Measurements from ENCODE around the gene ARHGEF26.

ARHGEF26 gene

DNA sequence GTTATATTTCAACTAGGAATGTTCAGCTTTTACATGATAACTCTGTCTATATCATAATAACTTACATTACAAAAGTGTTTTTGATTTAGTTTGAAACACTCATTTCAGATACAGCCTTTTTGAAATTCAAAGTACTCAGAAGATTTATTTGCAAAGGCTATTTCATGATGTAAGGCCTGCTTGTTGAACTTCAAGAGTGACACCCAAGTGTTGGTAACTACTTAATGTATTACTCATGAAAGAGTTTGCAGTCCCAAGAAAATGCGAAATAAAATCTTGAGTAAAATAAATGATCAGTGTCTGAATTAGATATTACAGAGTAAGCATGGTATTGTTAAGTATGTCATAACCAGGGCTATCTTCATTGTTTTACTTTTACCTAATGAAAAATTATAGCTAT is 35.3 kb downstream of the ARHGEF26 start:
- no peak overlapping the region for H3K4me3 ChIP-seq (ENCODE audit: low read depth, low read length)
- no peak overlapping the region for H3K9ac ChIP-seq (ENCODE audit: low read length)
- no peaks in the 10 kb centered on the region for H3K9me3 ChIP-seq (ENCODE audit: control insufficient read depth, insufficient read depth, low read depth, low read length)
- H3K27me3 ChIP-seq (ENCODE audit: control insufficient read depth, insufficient read depth, low read length), result no peaks in the 10 kb centered on the region
- no peak overlapping the region for H3K27ac ChIP-seq (ENCODE audit: low read depth, low read length)
- H3K4me1 ChIP-seq (ENCODE audit: control insufficient read depth, insufficient read depth, low read length), result peaks cover 6% of the 10 kb centered on the region
- H3K36me3 ChIP-seq (ENCODE audit: control insufficient read depth, insufficient read depth, low read length), result no peaks in the 10 kb centered on the region; the same call in 1 of the 2 replicates

DNA sequence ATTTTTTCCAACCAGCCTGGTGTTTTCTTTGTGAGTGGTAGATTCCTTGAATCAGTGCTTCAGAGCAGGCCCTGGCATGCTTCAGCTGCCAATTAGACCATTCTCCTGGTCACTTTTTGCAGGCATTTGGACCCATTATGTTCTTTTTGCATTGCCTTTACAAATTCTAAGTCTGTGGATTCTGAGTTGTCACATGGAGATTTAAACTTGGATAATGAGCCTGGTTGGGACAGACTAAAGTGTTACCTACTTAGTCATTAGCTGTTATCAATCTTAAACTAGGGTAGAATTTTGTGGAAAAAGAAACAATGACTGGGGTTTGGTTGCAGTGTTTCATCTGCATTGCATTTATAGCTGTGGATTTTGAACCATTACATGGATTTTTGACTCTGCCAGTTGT is 40.6 kb downstream of the ARHGEF26 start:
- no peak overlapping the region for H3K4me3 ChIP-seq (ENCODE audit: low read depth, low read length)
- no peaks in the 10 kb centered on the region for H3K9me3 ChIP-seq (ENCODE audit: control insufficient read depth, insufficient read depth, low read depth, low read length)
- H3K4me1 ChIP-seq (ENCODE audit: control insufficient read depth, insufficient read depth, low read length), result peaks cover 12% of the 10 kb centered on the region
- H3K27ac ChIP-seq (ENCODE audit: low read depth, low read length), result no peak overlapping the region
- no peaks in the 10 kb centered on the region for H3K27me3 ChIP-seq (ENCODE audit: control insufficient read depth, insufficient read depth, low read length)
- H3K9ac ChIP-seq (ENCODE audit: low read length), result no peak overlapping the region
- no peaks in the 10 kb centered on the region for H3K36me3 ChIP-seq (ENCODE audit: control insufficient read depth, insufficient read depth, low read length)

DNA sequence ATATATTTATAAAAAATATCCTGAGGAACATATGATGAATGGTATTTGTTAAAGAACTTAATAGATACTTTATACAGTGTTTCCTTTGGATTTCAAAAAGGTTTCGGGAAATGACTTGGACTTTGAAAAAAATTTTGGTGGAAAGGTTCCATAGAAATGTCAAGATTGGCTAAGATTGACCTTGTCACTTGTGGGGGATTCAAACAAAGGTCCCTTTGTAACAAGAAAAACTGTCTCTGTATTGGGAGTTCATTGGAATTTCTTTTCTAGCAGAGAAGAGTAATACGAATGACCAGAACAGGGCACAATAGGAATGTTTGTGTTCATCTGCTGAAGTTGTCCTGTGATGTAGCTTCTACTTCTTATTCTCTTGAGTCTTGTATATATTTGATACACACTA is 43.2 kb downstream of the ARHGEF26 start:
- Histone ChIP-seq H3K27me3 (ENCODE audit: control insufficient read depth, insufficient read depth, low read length) (no peaks in the 10 kb centered on the region), H3K4me1 (ENCODE audit: control insufficient read depth, insufficient read depth, low read length) (peaks cover 6% of the 10 kb centered on the region; the same call in 1 of the 2 replicates), H3K27ac (ENCODE audit: low read depth, low read length) (no peak overlapping the region), H3K36me3 (ENCODE audit: control insufficient read depth, insufficient read depth, low read length) (no peaks in the 10 kb centered on the region), H3K9me3 (ENCODE audit: control insufficient read depth, insufficient read depth, low read depth, low read length) (no peaks in the 10 kb centered on the region), H3K4me3 (ENCODE audit: low read depth, low read length) (no peak overlapping the region), H3K9ac (ENCODE audit: low read length) (no peak overlapping the region)

DNA sequence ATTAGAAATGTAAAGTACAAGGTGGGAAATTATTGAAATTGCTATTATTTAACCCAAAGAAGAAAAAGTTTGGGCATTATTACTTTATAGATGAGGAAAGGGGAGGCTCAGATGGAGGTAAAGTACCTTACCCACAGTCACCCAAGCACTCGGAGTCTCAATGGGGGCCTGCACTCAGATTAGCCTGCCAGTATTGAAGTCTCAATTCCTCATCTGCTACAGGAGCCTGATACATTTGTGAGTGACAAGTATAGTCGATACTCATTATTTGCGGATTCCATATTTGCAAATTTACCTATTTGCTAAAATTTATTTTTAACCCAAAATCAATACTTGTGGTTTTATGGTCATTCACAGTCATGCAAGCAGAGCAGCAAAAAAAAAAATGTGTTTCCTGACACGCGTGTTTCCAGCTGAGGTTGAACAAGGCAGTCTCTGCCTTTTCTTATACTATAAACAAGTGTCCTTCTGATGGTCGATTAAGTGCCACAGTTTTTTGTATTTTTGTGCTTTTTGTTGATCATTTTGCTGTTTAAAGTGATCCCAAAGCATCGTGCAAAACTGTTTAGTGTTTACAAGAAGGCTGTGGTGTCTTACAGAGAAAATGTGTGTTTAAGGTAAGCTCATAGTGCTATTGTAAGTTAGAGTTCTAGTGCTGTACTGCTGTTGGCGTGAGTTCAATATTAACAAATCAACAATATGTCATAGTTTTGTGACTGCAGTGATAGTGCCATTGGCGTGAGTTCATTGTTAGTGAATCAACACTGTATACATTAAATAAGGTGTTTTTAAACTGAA is 48.0 kb downstream of the ARHGEF26 start:
- Histone ChIP-seq H3K4me3 (ENCODE audit: low read depth, low read length) (no peak overlapping the region), H3K27ac (ENCODE audit: low read depth, low read length) (no peak overlapping the region), H3K4me1 (ENCODE audit: control insufficient read depth, insufficient read depth, low read length) (no peaks in the 10 kb centered on the region), H3K36me3 (ENCODE audit: control insufficient read depth, insufficient read depth, low read length) (no peaks in the 10 kb centered on the region), H3K9ac (ENCODE audit: low read length) (no peak overlapping the region), H3K9me3 (ENCODE audit: control insufficient read depth, insufficient read depth, low read depth, low read length) (no peaks in the 10 kb centered on the region), H3K27me3 (ENCODE audit: control insufficient read depth, insufficient read depth, low read length) (no peaks in the 10 kb centered on the region)

DNA sequence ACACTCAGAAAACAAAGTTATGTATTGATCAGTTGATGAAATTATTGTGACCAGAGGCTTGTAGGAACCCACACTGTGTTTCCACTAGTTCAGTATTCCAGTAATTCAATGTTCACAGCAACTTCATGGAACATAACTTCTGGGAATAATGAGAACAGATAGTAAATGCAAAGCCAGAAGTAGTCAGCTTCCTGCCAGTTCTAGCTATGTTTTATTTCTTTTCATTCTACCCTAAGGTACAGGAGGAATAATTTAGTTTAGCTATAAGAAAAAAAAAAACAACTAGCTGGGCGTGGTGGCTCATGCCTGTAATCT is 48.6 kb downstream of the ARHGEF26 start:
- H3K36me3 ChIP-seq (ENCODE audit: control insufficient read depth, insufficient read depth, low read length), result no peaks in the 10 kb centered on the region
- no peaks in the 10 kb centered on the region; the same call in 1 of the 2 replicates for H3K4me1 ChIP-seq (ENCODE audit: control insufficient read depth, insufficient read depth, low read length)
- H3K27ac ChIP-seq (ENCODE audit: low read depth, low read length), result no peak overlapping the region
- H3K27me3 ChIP-seq (ENCODE audit: control insufficient read depth, insufficient read depth, low read length), result no peaks in the 10 kb centered on the region
- no peaks in the 10 kb centered on the region for H3K9me3 ChIP-seq (ENCODE audit: control insufficient read depth, insufficient read depth, low read depth, low read length)
- no peak overlapping the region for H3K4me3 ChIP-seq (ENCODE audit: low read depth, low read length)
- no peak overlapping the region for H3K9ac ChIP-seq (ENCODE audit: low read length)

DNA sequence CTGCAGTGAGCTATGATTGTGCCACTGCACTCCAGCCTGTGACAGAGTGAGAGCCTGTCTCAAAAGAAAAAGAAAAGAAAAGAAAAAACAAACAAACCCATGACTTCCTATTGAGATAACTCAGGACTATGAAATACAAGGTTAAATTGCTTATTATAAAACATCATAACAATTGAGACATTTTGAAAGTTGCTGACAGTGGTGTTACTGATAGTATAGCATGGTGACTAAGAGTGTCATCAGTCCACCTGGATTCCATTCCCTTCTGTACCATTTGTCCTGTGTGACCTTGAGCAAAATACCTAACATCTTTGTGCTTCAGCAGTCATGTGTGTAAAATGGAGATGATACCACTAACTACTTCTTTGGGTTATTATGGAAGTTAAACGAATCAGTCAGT is 49.1 kb downstream of the ARHGEF26 start:
- Histone ChIP-seq H3K9ac (ENCODE audit: low read length) (no peak overlapping the region), H3K27me3 (ENCODE audit: control insufficient read depth, insufficient read depth, low read length) (no peaks in the 10 kb centered on the region), H3K36me3 (ENCODE audit: control insufficient read depth, insufficient read depth, low read length) (no peaks in the 10 kb centered on the region), H3K9me3 (ENCODE audit: control insufficient read depth, insufficient read depth, low read depth, low read length) (no peaks in the 10 kb centered on the region), H3K4me3 (ENCODE audit: low read depth, low read length) (no peak overlapping the region), H3K4me1 (ENCODE audit: control insufficient read depth, insufficient read depth, low read length) (peaks cover 5% of the 10 kb centered on the region; the same call in 1 of the 2 replicates), H3K27ac (ENCODE audit: low read depth, low read length) (no peak overlapping the region)

DNA sequence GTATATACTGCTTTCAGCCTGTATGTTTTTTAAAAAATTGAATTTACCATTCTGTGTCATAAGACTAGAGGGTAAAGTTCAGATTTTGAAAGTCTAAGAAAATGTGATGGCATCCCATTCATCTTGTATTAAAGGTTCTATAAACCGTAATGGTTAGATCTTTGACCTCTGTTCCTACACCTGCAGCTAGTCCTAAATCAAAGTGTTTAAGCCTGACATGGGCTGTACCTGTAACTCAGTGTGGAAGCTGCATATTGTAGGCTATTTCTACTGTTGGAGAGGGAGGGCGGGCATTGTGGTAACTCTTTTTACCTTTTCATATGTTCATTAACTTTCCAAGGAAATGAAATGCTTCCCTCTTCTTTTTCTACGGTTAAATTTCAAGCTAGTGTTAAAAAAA is 53.9 kb downstream of the ARHGEF26 start:
- Histone ChIP-seq H3K4me1 (ENCODE audit: control insufficient read depth, insufficient read depth, low read length) (peaks cover 6% of the 10 kb centered on the region; the same call in 1 of the 2 replicates), H3K9ac (ENCODE audit: low read length) (no peak overlapping the region), H3K27ac (ENCODE audit: low read depth, low read length) (no peak overlapping the region), H3K9me3 (ENCODE audit: control insufficient read depth, insufficient read depth, low read depth, low read length) (no peaks in the 10 kb centered on the region), H3K4me3 (ENCODE audit: low read depth, low read length) (no peak overlapping the region), H3K36me3 (ENCODE audit: control insufficient read depth, insufficient read depth, low read length) (no peaks in the 10 kb centered on the region), H3K27me3 (ENCODE audit: control insufficient read depth, insufficient read depth, low read length) (no peaks in the 10 kb centered on the region)

DNA sequence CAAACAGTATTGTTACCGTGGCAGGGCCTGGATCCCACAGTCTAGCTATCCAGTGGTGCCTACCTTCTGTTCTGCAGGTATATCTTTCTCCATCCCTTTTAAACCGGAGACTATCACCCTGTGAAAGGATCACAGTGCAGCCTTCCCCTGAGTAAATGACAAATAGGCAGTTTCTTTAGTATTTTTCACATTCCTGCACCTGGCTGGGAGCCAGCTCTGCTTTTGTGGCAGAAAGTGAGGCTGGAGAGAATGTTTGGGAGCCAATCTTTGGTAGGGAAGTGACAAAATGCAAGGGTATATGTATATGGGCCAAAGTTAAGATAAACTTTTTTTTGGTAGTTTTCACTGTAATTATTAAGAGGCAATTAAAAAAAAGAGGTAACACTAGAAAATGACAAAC is 54.8 kb downstream of the ARHGEF26 start:
- no peak overlapping the region for H3K4me3 ChIP-seq (ENCODE audit: low read depth, low read length)
- no peaks in the 10 kb centered on the region for H3K36me3 ChIP-seq (ENCODE audit: control insufficient read depth, insufficient read depth, low read length)
- no peak overlapping the region for H3K9ac ChIP-seq (ENCODE audit: low read length)
- H3K27ac ChIP-seq (ENCODE audit: low read depth, low read length), result no peak overlapping the region
- H3K9me3 ChIP-seq (ENCODE audit: control insufficient read depth, insufficient read depth, low read depth, low read length), result no peaks in the 10 kb centered on the region
- peaks cover 6% of the 10 kb centered on the region; the same call in 1 of the 2 replicates for H3K4me1 ChIP-seq (ENCODE audit: control insufficient read depth, insufficient read depth, low read length)
- no peaks in the 10 kb centered on the region for H3K27me3 ChIP-seq (ENCODE audit: control insufficient read depth, insufficient read depth, low read length)

DNA sequence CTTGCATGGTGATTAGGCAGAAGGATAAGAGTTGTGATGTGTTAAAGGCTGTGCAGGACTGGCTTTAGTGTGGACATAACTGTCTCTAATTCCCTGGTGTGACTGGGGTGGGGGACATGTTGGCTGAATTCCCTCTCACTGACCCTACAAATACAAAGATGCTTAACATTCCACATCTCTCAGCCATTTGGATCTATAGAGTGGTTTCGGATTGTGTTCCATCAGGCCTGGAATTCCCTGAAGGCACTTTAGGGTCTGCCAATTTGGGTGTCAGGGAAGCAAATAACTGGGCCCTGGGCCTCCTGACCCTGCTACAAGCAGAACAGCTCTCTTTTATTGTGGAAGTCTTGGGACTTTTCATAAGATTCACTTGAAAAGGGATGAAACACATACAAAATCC is 56.2 kb downstream of the ARHGEF26 start:
- Histone ChIP-seq H3K27ac (ENCODE audit: low read depth, low read length) (no peak overlapping the region), H3K9ac (ENCODE audit: low read length) (no peak overlapping the region), H3K4me3 (ENCODE audit: low read depth, low read length) (no peak overlapping the region), H3K4me1 (ENCODE audit: control insufficient read depth, insufficient read depth, low read length) (peaks cover 8% of the 10 kb centered on the region; the same call in 1 of the 2 replicates), H3K27me3 (ENCODE audit: control insufficient read depth, insufficient read depth, low read length) (no peaks in the 10 kb centered on the region), H3K9me3 (ENCODE audit: control insufficient read depth, insufficient read depth, low read depth, low read length) (no peaks in the 10 kb centered on the region), H3K36me3 (ENCODE audit: control insufficient read depth, insufficient read depth, low read length) (no peaks in the 10 kb centered on the region)

DNA sequence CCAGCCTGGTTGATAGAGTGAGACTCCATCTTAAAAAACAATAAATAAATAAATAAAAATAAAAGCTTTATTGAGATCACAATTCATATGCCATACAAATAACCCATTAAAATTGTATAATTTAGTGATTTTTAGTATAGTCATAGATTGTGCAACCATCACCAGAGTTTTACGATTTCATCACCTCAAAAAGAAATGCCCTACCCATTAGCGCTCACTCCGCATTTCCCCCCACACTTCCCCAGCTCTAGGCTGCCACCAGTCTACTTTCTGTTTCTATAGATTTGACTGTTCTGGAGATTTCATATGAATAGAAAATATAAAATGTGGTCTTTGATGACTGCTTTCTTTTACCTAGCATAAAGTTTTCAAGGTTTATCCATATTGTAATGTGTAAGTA is 57.0 kb downstream of the ARHGEF26 start:
- Histone ChIP-seq H3K9ac (ENCODE audit: low read length) (no peak overlapping the region), H3K36me3 (ENCODE audit: control insufficient read depth, insufficient read depth, low read length) (no peaks in the 10 kb centered on the region), H3K4me1 (ENCODE audit: control insufficient read depth, insufficient read depth, low read length) (peaks cover 8% of the 10 kb centered on the region; the same call in 1 of the 2 replicates), H3K27me3 (ENCODE audit: control insufficient read depth, insufficient read depth, low read length) (no peaks in the 10 kb centered on the region), H3K27ac (ENCODE audit: low read depth, low read length) (no peak overlapping the region), H3K4me3 (ENCODE audit: low read depth, low read length) (no peak overlapping the region), H3K9me3 (ENCODE audit: control insufficient read depth, insufficient read depth, low read depth, low read length) (no peaks in the 10 kb centered on the region)

DNA sequence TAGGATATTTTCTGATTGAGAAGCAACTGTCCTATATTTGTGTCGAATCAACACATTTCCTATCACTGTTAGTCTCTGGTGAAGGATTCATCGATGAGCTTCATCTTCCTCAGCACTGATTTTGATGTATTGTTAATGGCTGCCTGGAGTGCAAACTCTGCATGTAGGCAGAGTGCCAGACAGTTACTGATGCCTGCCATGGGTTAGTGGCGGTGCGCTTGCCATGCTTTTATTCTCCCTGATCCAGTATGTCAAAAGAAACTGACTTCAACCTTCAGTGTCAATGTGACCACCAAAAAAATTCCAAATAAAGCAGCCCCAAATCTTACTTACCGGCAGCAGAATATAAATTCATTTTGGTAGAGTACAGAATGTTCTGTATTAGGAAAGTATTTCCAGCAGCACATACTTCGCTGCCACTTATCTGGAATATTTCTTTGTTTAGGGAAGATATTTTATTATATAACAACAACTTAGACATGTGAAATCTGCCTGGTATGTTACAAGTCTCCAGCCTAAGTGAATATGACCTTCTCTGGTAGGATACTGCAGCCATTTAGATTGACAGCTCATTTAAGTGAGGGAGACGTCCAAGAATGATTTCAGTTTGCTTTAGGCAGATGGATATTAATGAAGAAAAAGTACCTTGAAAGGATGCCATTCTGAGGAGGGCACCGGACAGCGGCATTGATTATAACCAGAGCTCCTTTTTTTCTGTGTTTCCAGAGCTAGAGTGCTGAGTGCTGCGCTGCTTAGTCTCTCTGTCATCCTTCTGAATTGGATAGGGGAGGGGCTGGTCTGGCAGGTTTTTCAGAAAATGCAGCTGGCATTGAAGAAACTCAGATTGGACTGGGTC is 59.9 kb downstream of the ARHGEF26 start:
- no peaks in the 10 kb centered on the region for H3K36me3 ChIP-seq (ENCODE audit: control insufficient read depth, insufficient read depth, low read length)
- H3K4me3 ChIP-seq (ENCODE audit: low read depth, low read length), result no peak overlapping the region
- H3K27me3 ChIP-seq (ENCODE audit: control insufficient read depth, insufficient read depth, low read length), result no peaks in the 10 kb centered on the region
- no peaks in the 10 kb centered on the region for H3K9me3 ChIP-seq (ENCODE audit: control insufficient read depth, insufficient read depth, low read depth, low read length)
- no peak overlapping the region for H3K9ac ChIP-seq (ENCODE audit: low read length)
- H3K27ac ChIP-seq (ENCODE audit: low read depth, low read length), result no peak overlapping the region
- H3K4me1 ChIP-seq (ENCODE audit: control insufficient read depth, insufficient read depth, low read length), result 0 out of 2 replicates have a peak, but pooled peaks cover 2% of the 10 kb centered on the region
